NCI-H2029 (cell line): Measurements from ENCODE around the gene SRY.
"Not testable (repeated sequence)": the region's sequence is repeated elsewhere in the genome, so short reads cannot be mapped to it uniquely, and the experiment has no call there.

Experiments
- DNase-seq: peaks from one replicate; lab custom pipeline; 2025; lab: John Stamatoyannopoulos, UW

The SRY gene

DNA sequence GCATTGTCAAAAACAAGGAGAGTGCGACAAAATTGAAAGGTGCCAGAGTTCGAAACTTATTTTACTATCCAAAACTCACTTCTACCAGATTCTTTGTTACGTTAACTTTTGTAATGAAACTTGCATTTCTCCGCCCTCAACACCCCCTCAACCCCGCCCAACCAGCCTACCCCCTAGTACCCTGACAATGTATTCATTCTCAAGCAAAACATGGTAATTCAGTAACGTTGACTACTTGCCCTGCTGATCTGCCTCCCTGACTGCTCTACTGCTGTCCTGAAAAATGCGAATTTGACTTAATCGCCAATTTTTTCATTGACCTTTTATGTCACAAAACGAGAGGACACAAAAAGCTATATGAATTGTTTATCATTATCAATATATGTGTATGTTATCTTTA, at the start of gene SRY:
TSS of gene SRY (minus strand) at position 83 of the 400 bp plus-strand sequence. CDS start at position 4, 79 bp downstream.
- no peak for DNase-seq

DNA sequence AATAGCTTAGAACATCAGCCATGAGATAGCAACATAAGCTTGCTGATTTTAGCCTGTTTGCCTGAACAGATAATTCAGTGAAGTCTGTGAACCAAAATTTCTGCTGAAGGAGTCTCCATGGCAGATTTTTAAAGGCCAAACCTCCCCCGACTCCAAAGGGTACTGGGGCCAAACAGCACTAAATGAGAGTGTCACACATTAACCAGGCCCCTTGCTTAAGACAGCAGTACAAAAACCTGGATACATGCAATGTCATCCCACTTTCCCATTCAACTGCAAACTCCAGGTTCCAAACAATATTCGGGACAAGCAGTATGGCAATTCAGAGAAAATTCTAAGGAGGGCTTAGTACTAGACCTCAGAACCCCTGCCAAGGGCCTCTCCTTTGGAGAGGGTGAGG, 49.6 kb upstream of the SRY start:
- no peak for DNase-seq

GRCh38 chrY:2835230-2835629, 47.7 kb upstream of the SRY start:
- DNase-seq = no peak

DNA sequence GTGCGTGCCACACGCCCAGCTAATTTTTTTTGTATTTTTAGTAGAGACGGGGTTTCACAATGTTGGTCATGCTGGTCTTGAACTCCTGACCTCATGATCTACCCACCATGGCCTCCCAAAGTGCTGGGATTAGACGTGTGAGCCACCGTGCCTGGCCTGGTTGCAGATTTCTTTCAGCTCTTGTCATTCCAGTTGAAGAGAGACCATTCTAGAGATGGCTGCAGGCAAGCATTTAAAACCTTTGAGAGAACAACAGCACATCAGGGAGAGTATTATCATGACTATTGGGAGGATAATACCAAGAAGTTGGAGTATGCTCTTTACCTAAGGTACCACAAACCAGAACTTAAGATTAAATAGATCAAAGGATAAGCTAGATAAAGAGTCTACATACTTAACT, 41.0 kb upstream of the SRY start:
- no peak for DNase-seq

DNA sequence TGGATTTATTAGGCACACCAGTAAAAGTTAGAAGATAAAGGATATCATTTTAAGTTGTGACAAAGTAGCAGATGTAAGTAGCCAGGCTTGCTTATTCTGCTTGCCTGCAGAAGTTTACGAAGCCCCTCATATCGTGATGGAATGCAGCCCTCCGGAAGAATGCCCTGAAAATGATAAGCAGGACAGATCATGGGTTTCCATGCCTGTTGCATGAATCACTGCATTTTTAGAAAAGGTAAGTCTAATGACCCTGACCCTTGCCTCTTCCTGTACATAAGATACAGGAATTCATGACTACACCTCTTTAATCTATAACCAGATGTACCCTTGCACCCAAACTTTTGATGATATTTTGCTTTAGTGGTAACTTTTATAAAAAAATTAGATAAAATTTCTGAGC, 37.0 kb upstream of the SRY start:
- no peak for DNase-seq

DNA sequence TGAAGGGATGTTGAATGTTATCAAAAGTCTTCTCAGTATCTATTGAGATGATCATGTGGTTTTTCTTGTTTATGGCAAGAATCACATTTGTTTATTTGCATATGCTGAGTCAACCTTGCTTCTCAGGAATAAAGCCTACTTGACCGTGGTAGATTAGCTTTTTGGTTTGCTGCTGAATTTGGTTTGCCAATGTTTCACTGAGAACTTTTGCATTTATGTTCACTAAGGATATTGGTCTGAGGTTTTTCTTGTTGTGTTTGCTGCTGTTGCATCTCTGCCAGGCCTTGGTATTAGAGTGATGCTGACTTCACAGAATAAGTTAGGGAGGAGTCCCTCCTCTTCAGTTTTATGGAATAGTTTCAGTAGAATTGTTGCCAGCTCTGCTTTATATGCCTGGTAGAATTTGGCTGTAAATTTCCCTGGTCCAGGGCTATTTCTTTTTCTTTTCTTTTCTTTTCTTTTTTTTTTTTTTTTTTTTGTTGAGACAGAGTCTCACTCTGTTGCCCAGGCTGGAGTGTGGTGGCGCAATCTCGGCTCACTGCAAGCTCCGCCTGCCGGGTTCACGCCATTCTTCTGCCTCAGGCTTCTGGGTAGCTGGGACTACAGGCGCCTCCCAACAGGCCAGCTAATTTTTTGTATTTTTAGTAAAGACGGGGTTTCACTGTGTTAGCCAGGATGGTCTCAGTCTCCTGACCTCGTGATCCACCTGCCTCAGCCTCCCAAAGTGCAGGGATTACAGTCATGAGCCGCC, 29.8 kb upstream of the SRY start:
- DNase-seq = not testable (repeated sequence)

- no peak for DNase-seq
These were observed 12.8 kb upstream of the SRY start for GRCh38 chrY:2800246-2800645.

GRCh38 chrY:2797991-2798390, 10.5 kb upstream of the SRY start:
- no peak for DNase-seq

DNA sequence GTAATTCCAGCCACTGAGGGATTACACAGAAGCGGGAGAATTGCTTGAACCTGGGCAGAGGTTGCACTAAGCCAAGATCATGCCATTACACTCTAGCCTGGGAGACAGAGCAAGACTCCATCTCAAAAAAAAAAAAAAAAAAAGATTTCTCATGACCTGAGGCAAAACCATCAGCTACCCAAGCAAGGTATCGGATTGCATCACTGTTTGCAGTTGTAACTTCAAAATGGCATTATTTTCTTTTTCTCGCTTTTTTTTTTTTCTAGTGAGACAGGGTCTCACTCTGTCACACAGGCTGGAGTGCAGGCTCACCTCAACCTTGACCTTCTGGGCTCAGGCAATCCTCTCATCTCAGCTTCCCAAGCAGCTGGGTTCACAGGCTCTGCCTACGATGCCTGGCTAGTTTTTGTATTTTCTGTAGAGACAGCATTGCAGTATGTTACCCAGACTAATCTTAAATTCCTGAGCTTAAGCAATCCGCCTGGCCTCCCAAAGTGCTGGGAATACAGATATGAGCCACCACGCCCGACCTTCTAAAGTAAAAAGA, 9.6 kb upstream of the SRY start:
- DNase-seq = no peak

GRCh38 chrY:2789756-2790155, 2.3 kb upstream of the SRY start:
- no peak for DNase-seq

- DNase-seq = no peak
These were observed 488 bp downstream of the SRY start for GRCh38 chrY:2786876-2787512.
